Measurements from ENCODE around the gene TFDP2.
"Not testable (repeated sequence)": the region's sequence is repeated elsewhere in the genome, so short reads cannot be mapped to it uniquely, and the experiment has no call there.

The TFDP2 gene

GRCh38 chr3:142127941-142128658 is 21.2 kb downstream of the TFDP2 start:
- no peak for DNase-seq (ENCODE audit: low read depth in 2 of 3, low spot score in 1 of 3)

- DNase-seq (ENCODE audit: low read depth in 2 of 3, low spot score in 1 of 3): no peak
These were observed 25.1 kb downstream of the TFDP2 start for GRCh38 chr3:142124243-142124642.

- DNase-seq (ENCODE audit: low read depth in 2 of 3, low spot score in 1 of 3): no peak
These were observed 28.6 kb downstream of the TFDP2 start for GRCh38 chr3:142120707-142121106.

- no peak for DNase-seq (ENCODE audit: low read depth in 2 of 3, low spot score in 1 of 3)
These were observed 30.4 kb downstream of the TFDP2 start for GRCh38 chr3:142118911-142119310.

- no peak for DNase-seq (ENCODE audit: low read depth in 2 of 3, low spot score in 1 of 3)
These were observed 32.1 kb downstream of the TFDP2 start for GRCh38 chr3:142117056-142117851.

GRCh38 chr3:142115867-142116668 is 33.3 kb downstream of the TFDP2 start:
- no peak for DNase-seq (ENCODE audit: low read depth in 2 of 3, low spot score in 1 of 3)

GRCh38 chr3:142112601-142113000 is 36.7 kb downstream of the TFDP2 start:
- no peak for DNase-seq (ENCODE audit: low read depth in 2 of 3, low spot score in 1 of 3)

- DNase-seq (ENCODE audit: low read depth in 2 of 3, low spot score in 1 of 3): no peak
These were observed 42.8 kb downstream of the TFDP2 start for GRCh38 chr3:142106548-142106947.

GRCh38 chr3:142105991-142106390 is 43.4 kb downstream of the TFDP2 start:
- no peak for DNase-seq (ENCODE audit: low read depth in 2 of 3, low spot score in 1 of 3)

- no peak for DNase-seq (ENCODE audit: low read depth in 2 of 3, low spot score in 1 of 3)
These were observed 44.6 kb downstream of the TFDP2 start for GRCh38 chr3:142104763-142105162.

GRCh38 chr3:142098964-142099363 is 50.4 kb downstream of the TFDP2 start:
- no peak for DNase-seq (ENCODE audit: low read depth in 2 of 3, low spot score in 1 of 3)

- no peak for DNase-seq (ENCODE audit: low read depth in 2 of 3, low spot score in 1 of 3)
These were observed 52.1 kb downstream of the TFDP2 start for GRCh38 chr3:142097099-142097843.

- no peak for DNase-seq (ENCODE audit: low read depth in 2 of 3, low spot score in 1 of 3)
These were observed 53.5 kb downstream of the TFDP2 start for GRCh38 chr3:142095841-142096240.

GRCh38 chr3:142088925-142089324 is 60.4 kb downstream of the TFDP2 start:
- DNase-seq (ENCODE audit: low read depth in 2 of 3, low spot score in 1 of 3): not testable (repeated sequence)

- DNase-seq (ENCODE audit: low read depth in 2 of 3, low spot score in 1 of 3): no peak
These were observed 60.8 kb downstream of the TFDP2 start for GRCh38 chr3:142088522-142088921.

GRCh38 chr3:142087676-142088075 is 61.7 kb downstream of the TFDP2 start:
- no peak for DNase-seq (ENCODE audit: low read depth in 2 of 3, low spot score in 1 of 3)

- DNase-seq (ENCODE audit: low read depth in 2 of 3, low spot score in 1 of 3): no peak
These were observed 62.7 kb downstream of the TFDP2 start for GRCh38 chr3:142086581-142087090.

GRCh38 chr3:142081178-142081577 is 68.2 kb downstream of the TFDP2 start:
- DNase-seq (ENCODE audit: low read depth in 2 of 3, low spot score in 1 of 3): no peak

GRCh38 chr3:142077859-142078500 is 71.4 kb downstream of the TFDP2 start:
- DNase-seq (ENCODE audit: low read depth in 2 of 3, low spot score in 1 of 3): no peak

- DNase-seq (ENCODE audit: low read depth in 2 of 3, low spot score in 1 of 3): no peak
These were observed 72.0 kb downstream of the TFDP2 start for GRCh38 chr3:142077155-142077858.
